ENCODE results near the gene SNRK.

SNRK gene

GRCh38 chr3:43372007-43372740 is 85.8 kb downstream of the SNRK start:
- no peak for DNase-seq (ENCODE audit: low read depth in 2 of 2)

- no peak for DNase-seq (ENCODE audit: low read depth in 2 of 2)
Observed at GRCh38 chr3:43372809-43373559, 86.6 kb downstream of the SNRK start.

- no peak for DNase-seq (ENCODE audit: low read depth in 2 of 2)
Observed at GRCh38 chr3:43373560-43373928, 87.2 kb downstream of the SNRK start.

- DNase-seq (ENCODE audit: low read depth in 2 of 2), result peak; percentile 34 to 49
Observed at GRCh38 chr3:43378066-43378935, 92.0 kb downstream of the SNRK start.

- DNase-seq (ENCODE audit: low read depth in 2 of 2), result no peak
Observed at GRCh38 chr3:43379343-43379742, 93.0 kb downstream of the SNRK start.

GRCh38 chr3:43388175-43388574 is 101.8 kb downstream of the SNRK start:
- DNase-seq (ENCODE audit: low read depth in 2 of 2), result no peak

GRCh38 chr3:43388915-43389314 is 102.6 kb downstream of the SNRK start:
- DNase-seq (ENCODE audit: low read depth in 2 of 2), result no peak

GRCh38 chr3:43389388-43390254 is 103.3 kb downstream of the SNRK start:
- DNase-seq (ENCODE audit: low read depth in 2 of 2), result peak; percentile 42 to 46

- no peak for DNase-seq (ENCODE audit: low read depth in 2 of 2)
Observed at GRCh38 chr3:43390255-43390588, 103.9 kb downstream of the SNRK start.

- no peak for DNase-seq (ENCODE audit: low read depth in 2 of 2)
Observed at GRCh38 chr3:43391621-43392020, 105.3 kb downstream of the SNRK start.

GRCh38 chr3:43394041-43394554 is 107.8 kb downstream of the SNRK start:
- DNase-seq (ENCODE audit: low read depth in 2 of 2), result no peak

- DNase-seq (ENCODE audit: low read depth in 2 of 2), result no peak
Observed at GRCh38 chr3:43399034-43399433, 112.7 kb downstream of the SNRK start.

GRCh38 chr3:43400167-43400566 is 113.8 kb downstream of the SNRK start:
- DNase-seq (ENCODE audit: low read depth in 2 of 2), result no peak

All from stimulated activated CD8-positive, alpha-beta memory T cell treated with anti-CD3 and anti-CD28 coated beads, Interleukin-7, amount 100 ng/mL, for 1 hour (primary cell).